GM12892 (cell line): Measurements from ENCODE around the gene ARHGEF19.

ENCODE experiments used
- POLR2A ChIP-seq: IDR thresholded peaks from 2 replicates; pipeline ENCODE4 v1.6.1; 2011; ENCODE audit warnings: low read depth, low read length, control low read depth
- POLR2AphosphoS5 ChIP-seq: IDR thresholded peaks from 2 replicates; pipeline ENCODE4 v1.6.1; 2011; ENCODE audit warnings: low read depth, low read length, control low read depth

DNA sequence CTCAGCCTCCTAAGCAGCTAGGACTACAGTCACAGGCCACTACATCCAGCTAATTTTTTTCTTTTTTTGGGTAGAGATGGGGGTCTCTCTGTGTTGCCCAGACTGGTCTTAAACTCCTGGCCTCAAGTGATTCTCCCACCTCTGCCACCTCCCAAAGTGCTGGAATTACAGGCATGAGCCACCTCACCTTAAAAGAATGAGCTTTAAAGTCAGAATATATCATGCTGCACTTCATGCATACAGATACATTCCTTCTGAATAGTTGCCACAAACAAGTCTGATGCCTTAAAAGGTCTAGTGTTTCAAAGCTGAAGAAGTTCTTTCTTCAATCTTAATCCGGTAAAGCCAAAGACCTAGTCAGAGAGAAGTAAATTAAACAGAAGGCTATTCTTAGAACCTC, 48.4 kb upstream of the ARHGEF19 start:
- TF ChIP-seq POLR2A = no peak
- TF ChIP-seq POLR2AphosphoS5 = no peak
